AG09319 (cell line): ENCODE data around the gene BTG1.

Experiments used
- DNase-seq: peaks from one replicate; pipeline ENCODE4 v3.0.0-alpha.2; 2010; ENCODE audit warnings: low read depth; ENCODE audit errors: extremely low read depth
- TF ChIP-seq, protein P1 (sequence below): IDR thresholded peaks from 2 replicates; pipeline ENCODE4 v1.5.1; 2011; ENCODE audit warnings: low read depth, mild to moderate bottlenecking, inconsistent platforms, low read length, moderate library complexity

Gene BTG1

DNA sequence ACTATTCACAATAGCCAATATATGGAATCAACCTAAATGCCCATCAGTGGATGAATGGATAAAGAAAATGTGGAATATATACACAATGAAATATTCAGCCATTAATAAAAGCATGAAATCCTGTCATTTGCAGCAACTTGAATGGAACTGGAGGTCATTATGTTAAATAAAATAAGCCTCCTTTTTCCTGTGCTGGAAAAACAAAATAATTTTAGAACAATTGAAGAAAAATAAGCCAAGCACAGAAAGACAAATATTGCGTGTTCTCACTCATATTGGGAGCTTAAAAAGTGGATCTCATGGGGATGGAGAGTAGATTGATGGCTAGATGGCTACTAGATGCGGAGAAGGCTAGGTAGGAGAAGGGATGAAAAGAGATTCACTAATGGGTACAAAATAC lies 6.3 kb upstream of the BTG1 start:
- no peak for DNase-seq
- TF ChIP-seq, protein P1, sequence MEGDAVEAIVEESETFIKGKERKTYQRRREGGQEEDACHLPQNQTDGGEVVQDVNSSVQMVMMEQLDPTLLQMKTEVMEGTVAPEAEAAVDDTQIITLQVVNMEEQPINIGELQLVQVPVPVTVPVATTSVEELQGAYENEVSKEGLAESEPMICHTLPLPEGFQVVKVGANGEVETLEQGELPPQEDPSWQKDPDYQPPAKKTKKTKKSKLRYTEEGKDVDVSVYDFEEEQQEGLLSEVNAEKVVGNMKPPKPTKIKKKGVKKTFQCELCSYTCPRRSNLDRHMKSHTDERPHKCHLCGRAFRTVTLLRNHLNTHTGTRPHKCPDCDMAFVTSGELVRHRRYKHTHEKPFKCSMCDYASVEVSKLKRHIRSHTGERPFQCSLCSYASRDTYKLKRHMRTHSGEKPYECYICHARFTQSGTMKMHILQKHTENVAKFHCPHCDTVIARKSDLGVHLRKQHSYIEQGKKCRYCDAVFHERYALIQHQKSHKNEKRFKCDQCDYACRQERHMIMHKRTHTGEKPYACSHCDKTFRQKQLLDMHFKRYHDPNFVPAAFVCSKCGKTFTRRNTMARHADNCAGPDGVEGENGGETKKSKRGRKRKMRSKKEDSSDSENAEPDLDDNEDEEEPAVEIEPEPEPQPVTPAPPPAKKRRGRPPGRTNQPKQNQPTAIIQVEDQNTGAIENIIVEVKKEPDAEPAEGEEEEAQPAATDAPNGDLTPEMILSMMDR, result no peak

DNA sequence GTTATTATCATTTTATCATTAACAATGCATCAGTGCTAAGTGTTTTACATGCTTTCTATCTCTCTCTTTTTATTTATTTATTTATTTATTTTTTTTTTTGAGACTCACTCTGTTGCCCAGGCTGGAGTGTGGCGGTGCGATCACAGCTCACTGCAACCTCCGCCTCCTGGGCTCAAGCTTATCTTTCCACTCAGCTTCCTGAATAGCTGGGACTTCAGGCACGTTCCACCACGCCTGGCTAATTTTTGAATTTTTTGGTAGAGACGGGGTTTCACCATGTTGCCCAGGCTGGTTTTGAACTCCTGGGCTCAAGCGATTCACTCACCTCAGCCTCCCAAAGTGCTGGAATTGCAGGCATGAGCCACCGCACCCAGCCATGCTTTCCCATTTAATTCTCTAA lies 3.9 kb upstream of the BTG1 start:
- TF ChIP-seq, protein P1, result no peak
- DNase-seq, result no peak

DNA sequence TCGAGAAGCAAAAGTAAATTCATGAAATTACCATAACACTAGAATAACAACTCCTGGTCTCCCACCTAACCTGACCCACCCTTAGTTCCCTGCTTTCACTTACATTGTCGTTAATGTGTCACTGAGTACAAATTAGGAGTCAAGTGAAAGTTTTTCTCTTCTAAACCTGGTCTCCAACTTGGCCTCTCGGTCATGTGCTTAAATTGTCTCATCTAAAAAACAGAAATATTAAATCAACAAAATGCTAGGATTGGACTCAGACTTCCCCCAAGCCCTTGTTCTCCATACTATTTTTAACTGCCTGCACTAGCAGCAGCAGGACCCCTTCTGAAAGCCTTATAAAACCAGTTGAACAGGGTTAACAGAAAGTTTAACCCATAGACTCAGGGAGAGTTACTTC lies 1.8 kb upstream of the BTG1 start:
- TF ChIP-seq, protein P1, result no peak
- DNase-seq, result no peak

DNA sequence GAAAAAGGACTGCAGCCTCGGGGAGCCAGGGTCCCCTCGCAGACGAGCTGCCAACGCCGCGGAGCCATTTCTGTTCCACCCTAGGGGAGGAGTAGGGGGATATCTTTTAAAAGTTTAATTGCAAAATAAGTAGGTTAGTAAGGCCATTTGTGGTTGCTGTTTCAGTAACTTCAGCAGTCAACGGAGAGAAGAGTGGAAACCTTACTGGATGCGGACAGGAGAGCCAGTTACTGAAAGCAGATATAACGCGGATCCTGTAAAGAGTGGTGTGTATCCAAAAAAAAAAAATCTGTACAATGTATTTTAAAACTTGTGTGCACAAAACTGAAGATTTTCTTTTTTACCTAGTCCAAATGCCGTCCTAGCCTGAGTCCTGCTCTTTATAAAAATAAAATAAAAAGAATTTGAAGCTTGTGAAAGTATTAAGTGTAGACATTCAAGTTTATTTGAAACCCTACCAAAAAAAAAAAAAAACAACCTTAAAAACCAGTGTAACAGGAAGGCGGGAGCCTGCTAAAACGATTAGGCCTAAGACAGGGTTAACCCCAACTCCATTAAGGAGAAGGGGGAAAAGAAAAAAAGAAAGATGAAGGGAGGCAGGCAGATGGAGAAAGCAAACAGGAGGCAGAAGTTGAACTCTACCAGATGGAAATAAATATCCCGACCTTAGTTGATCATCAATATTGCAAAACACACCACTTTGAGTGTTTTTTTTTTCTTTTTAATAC lies 1.0 kb upstream of the BTG1 start:
- DNase-seq, result no peak
- TF ChIP-seq, protein P1, result no peak

DNA sequence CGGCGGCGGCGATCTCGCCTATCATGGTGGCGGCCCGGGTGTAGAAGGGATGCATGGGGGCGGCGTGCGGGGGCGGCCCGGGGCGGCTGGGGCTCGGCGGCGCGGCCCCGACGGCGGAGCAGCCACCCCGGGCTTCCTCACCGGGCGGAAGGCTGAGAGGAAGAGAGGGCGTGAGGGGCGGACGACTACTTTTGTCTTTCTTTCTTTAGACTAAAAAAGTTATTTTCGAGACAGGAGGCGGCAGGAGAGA lies 240 bp downstream of the BTG1 start:
- TF ChIP-seq, protein P1, result no peak
- no peak for DNase-seq

DNA sequence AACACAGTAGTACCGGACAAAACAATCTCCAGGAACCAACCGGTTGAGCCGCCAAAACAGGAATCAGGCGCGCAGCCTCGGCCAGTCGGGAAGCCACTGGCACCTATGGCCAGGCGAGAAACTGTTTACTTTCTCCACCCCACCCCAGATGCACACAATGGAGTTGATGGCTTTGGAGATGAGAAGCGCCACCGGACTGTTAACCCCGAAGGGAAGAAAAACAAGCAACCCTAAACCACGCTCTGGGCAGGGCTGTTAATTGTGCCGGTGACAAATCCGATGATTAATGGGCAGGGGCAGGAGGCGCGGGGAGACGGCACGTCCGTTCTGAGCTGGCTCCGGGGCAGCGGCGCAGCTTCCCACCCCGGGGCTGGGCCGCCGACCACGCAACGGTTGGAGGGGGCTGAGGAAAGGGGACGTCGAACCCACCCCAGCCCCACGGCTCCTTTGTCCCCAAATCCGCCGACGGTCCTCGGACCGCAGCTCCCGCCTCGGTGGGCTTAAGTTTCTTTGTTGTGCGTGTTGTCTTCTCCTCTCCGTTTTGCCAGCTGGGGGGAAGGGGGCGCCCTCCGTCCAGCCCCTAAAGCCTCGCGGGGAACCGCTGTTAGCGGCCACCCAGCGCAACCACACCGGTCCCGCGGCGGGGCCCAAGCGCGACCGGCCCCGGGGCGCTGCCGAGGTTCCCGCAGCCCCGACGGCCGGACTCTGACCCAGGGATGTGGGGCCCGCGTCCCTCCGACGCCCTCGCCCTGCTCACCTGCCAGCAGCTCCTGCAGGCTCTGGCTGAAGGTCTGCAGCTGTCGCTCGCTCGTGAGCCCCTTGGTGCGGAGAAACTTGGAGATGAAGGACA lies 790 bp downstream of the BTG1 start:
- DNase-seq, result no peak

More for the DNA sequence above, 790 bp downstream of the BTG1 start:
- TF ChIP-seq, protein P1, result no peak; the same call in 1 of the 2 replicates
